MM.1S (cell line): ENCODE measurements around the gene NEURL1B.

Experiments
- DNase-seq: peaks from one replicate; pipeline ENCODE4 v3.0.0-alpha.2; 2015
- H2AFZ ChIP-seq: fragments of 300-600 bp; sonication (generic); 2 replicates; pipeline ENCODE4 v1.6.0; 2016; ENCODE audit warnings: antibody characterized with exemption, low read length
- H3F3A ChIP-seq: fragments of 300-600 bp; sonication (generic); 2 replicates; pipeline ENCODE4 v1.6.1; 2016; ENCODE audit warnings: mild to moderate bottlenecking, antibody characterized with exemption, low read length, moderate library complexity, mixed read lengths; ENCODE audit not compliant: insufficient read depth
- H3K27ac ChIP-seq: fragments of 300-600 bp; sonication (generic); 2 replicates; pipeline ENCODE4 v1.5.1; 2016; ENCODE audit warnings: mild to moderate bottlenecking, low read length
- H3K27me3 ChIP-seq: fragments of 300-600 bp; sonication (generic); replicated peaks from 2 replicates; pipeline ENCODE4 v1.6.0; 2016; ENCODE audit warnings: low read length; ENCODE audit not compliant: insufficient read depth
- H3K36me3 ChIP-seq: fragments of 300-600 bp; sonication (generic); replicated peaks from 2 replicates; pipeline ENCODE4 v1.6.1; 2016; ENCODE audit warnings: mild to moderate bottlenecking, low read length, mixed read lengths; ENCODE audit not compliant: insufficient read depth
- H3K4me1 ChIP-seq: fragments of 300-600 bp; sonication (generic); 2 replicates; pipeline ENCODE4 v1.6.1; 2016; ENCODE audit warnings: low read length, mixed read lengths
- H3K4me2 ChIP-seq: fragments of 300-600 bp; sonication (generic); 2 replicates; pipeline ENCODE4 v1.6.0; 2016; ENCODE audit warnings: low read depth, low read length
- H3K4me3 ChIP-seq: fragments of 300-600 bp; sonication (generic); 2 replicates; pipeline ENCODE4 v1.5.1; 2016; ENCODE audit warnings: low read length, mixed read lengths
- H3K79me2 ChIP-seq: fragments of 300-600 bp; sonication (generic); 2 replicates; pipeline ENCODE4 v1.6.1; 2016; ENCODE audit warnings: mixed run types, low read length, mixed read lengths
- H3K9ac ChIP-seq: fragments of 300-600 bp; sonication (generic); 2 replicates; pipeline ENCODE4 v1.6.1; 2016; ENCODE audit warnings: low read length, mixed read lengths
- H3K9me2 ChIP-seq: fragments of 300-600 bp; sonication (generic); replicated peaks from 2 replicates; pipeline ENCODE4 v1.6.1; 2016; ENCODE audit warnings: mild to moderate bottlenecking, low read length, mixed read lengths; ENCODE audit not compliant: insufficient read depth
- H3K9me3 ChIP-seq: fragments of 300-600 bp; sonication (generic); replicated peaks from 2 replicates; pipeline ENCODE4 v1.6.1; 2016; ENCODE audit warnings: mild to moderate bottlenecking, low read length, mixed read lengths; ENCODE audit not compliant: insufficient read depth
- H4K20me1 ChIP-seq: fragments of 300-600 bp; sonication (generic); 2 replicates; pipeline ENCODE4 v1.6.1; 2016; ENCODE audit warnings: mild to moderate bottlenecking, low read length, moderate library complexity, mixed read lengths; ENCODE audit not compliant: insufficient read depth
- EZH2 ChIP-seq: fragments of 300-600 bp; sonication (generic); optimal IDR thresholded peaks from 2 replicates; pipeline ENCODE3; 2017; ENCODE audit warnings: low read depth, mild to moderate bottlenecking, antibody characterized with exemption, low read length, mixed read lengths
- EZH2phosphoT487 ChIP-seq: fragments of 300-600 bp; sonication (generic); IDR thresholded peaks from 2 replicates; pipeline ENCODE4 v1.6.1; 2018; ENCODE audit warnings: antibody characterized with exemption, low read length
- TF ChIP-seq, protein P1 (sequence below): fragments of 300-600 bp; sonication (generic); IDR thresholded peaks from 2 replicates; pipeline ENCODE4 v1.5.1; 2016; ENCODE audit warnings: antibody characterized with exemption, low read length, mixed read lengths

NEURL1B gene

DNA sequence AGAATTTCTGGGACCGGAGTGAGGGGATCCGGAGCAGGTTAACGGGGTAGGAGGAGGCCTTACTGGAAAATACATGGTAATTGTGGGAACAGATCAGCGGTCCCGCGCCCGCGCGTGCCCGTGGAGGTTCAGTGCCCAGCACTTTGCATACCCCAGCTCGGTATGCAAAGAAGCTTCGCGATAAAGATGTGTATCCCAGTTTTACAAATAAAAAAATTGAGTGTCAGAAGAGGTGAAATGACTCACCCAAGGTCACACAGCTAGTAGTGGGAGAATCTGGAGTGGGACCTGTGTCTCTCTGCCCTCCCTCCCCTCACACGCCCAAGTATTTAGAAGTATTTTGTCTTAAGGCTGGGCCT lies 967 bp downstream of the NEURL1B start:
- no peak overlapping the region for H3K9ac ChIP-seq
- H3K36me3 ChIP-seq, result no peaks in the 10 kb centered on the region
- H3F3A ChIP-seq, result peaks cover 5% of the 10 kb centered on the region; the same call in 1 of the 2 replicates
- no peak for DNase-seq
- TF ChIP-seq, protein P1, sequence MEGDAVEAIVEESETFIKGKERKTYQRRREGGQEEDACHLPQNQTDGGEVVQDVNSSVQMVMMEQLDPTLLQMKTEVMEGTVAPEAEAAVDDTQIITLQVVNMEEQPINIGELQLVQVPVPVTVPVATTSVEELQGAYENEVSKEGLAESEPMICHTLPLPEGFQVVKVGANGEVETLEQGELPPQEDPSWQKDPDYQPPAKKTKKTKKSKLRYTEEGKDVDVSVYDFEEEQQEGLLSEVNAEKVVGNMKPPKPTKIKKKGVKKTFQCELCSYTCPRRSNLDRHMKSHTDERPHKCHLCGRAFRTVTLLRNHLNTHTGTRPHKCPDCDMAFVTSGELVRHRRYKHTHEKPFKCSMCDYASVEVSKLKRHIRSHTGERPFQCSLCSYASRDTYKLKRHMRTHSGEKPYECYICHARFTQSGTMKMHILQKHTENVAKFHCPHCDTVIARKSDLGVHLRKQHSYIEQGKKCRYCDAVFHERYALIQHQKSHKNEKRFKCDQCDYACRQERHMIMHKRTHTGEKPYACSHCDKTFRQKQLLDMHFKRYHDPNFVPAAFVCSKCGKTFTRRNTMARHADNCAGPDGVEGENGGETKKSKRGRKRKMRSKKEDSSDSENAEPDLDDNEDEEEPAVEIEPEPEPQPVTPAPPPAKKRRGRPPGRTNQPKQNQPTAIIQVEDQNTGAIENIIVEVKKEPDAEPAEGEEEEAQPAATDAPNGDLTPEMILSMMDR, result no peak
- TF ChIP-seq EZH2, result no peak
- no peak for TF ChIP-seq EZH2phosphoT487
- no peaks in the 10 kb centered on the region for H3K9me3 ChIP-seq
- H3K4me2 ChIP-seq, result peak overlapping the region; percentile 88; the same call in 1 of the 2 replicates
- H3K79me2 ChIP-seq, result no peaks in the 10 kb centered on the region
- H3K9me2 ChIP-seq, result no peaks in the 10 kb centered on the region
- no peaks in the 10 kb centered on the region; the same call in 1 of the 2 replicates for H3K27me3 ChIP-seq
- no peak overlapping the region for H3K4me3 ChIP-seq
- H3K27ac ChIP-seq, result no peak overlapping the region
- H3K4me1 ChIP-seq, result peaks cover 25% of the 10 kb centered on the region
- H4K20me1 ChIP-seq, result no peaks in the 10 kb centered on the region
- H2AFZ ChIP-seq, result no peak overlapping the region

DNA sequence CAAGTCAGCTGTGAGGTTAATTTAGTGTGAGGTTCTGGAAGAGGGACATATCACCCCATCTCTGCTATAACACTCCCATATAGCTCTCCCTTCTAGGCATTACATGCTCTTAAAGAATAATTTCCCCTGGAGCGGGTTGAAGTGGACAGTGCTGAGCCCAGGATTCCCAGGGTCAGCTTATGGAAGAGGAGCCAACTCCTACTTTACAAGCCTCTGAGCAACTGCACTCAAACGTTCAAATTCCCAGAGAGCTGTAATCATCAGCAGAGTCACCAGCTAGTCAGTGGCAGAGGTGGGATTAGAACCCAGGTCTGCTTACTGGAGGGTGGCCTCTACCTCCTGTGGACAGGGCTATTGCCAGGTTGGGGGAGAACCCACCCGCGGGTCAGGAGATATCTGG lies 1.4 kb downstream of the NEURL1B start:
- H4K20me1 ChIP-seq, result no peaks in the 10 kb centered on the region
- H3K27ac ChIP-seq, result no peak overlapping the region
- H3K4me2 ChIP-seq, result no peak overlapping the region
- no peaks in the 10 kb centered on the region for H3K9me2 ChIP-seq
- H2AFZ ChIP-seq, result no peak overlapping the region
- H3K79me2 ChIP-seq, result no peaks in the 10 kb centered on the region
- H3K9ac ChIP-seq, result no peak overlapping the region
- H3K4me1 ChIP-seq, result peaks cover 20% of the 10 kb centered on the region
- no peak overlapping the region for H3K4me3 ChIP-seq
- H3F3A ChIP-seq, result peaks cover 5% of the 10 kb centered on the region; the same call in 1 of the 2 replicates
- no peaks in the 10 kb centered on the region for H3K36me3 ChIP-seq
- no peaks in the 10 kb centered on the region; the same call in 1 of the 2 replicates for H3K27me3 ChIP-seq
- H3K9me3 ChIP-seq, result no peaks in the 10 kb centered on the region
- DNase-seq, result no peak
- TF ChIP-seq, protein P1, result no peak
- TF ChIP-seq EZH2, result no peak
- no peak for TF ChIP-seq EZH2phosphoT487

- Histone ChIP-seq H3K79me2 (no peaks in the 10 kb centered on the region), H3K4me1 (peaks cover 14% of the 10 kb centered on the region), H3K27ac (no peak overlapping the region), H3K4me2 (no peak overlapping the region), H3K9ac (no peak overlapping the region), H3K4me3 (no peak overlapping the region), H4K20me1 (no peaks in the 10 kb centered on the region), H3F3A (peaks cover 5% of the 10 kb centered on the region; the same call in 1 of the 2 replicates), H3K27me3 (no peaks in the 10 kb centered on the region; the same call in 1 of the 2 replicates), H3K36me3 (no peaks in the 10 kb centered on the region), H3K9me2 (no peaks in the 10 kb centered on the region), H2AFZ (no peak overlapping the region), H3K9me3 (no peaks in the 10 kb centered on the region)
- no peak for DNase-seq
- no peak for TF ChIP-seq EZH2phosphoT487
- no peak for TF ChIP-seq EZH2
- TF ChIP-seq, protein P1, result no peak
These were observed 2.1 kb downstream of the NEURL1B start for GRCh38 chr5:172642926-172643871.
